ENCODE measurements around the gene ACOX3.

ACOX3 gene

DNA sequence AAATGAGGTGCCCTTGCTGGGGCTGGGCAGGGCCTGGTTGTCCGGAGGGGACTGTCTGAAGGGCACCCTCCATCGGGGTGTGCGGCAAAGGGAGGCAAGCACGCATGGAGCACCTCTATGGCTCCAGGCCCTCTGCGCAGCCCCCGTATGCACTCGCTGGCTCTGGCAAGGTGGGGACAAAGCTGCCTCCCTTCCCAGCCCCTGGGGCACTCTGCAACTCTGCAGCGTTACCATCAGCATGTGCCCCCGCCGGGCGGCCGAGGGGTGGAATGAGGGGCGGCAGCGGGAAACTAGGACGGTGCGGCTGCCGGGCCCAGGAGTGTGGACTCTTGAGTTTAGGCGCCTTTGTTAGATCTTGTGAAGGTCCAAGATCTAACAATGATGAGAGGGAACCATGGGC is 26.5 kb upstream of the ACOX3 start:
- no peak for DNase-seq

GRCh38 chr4:8465615-8466611 is 25.4 kb upstream of the ACOX3 start:
- no peak for DNase-seq

DNA sequence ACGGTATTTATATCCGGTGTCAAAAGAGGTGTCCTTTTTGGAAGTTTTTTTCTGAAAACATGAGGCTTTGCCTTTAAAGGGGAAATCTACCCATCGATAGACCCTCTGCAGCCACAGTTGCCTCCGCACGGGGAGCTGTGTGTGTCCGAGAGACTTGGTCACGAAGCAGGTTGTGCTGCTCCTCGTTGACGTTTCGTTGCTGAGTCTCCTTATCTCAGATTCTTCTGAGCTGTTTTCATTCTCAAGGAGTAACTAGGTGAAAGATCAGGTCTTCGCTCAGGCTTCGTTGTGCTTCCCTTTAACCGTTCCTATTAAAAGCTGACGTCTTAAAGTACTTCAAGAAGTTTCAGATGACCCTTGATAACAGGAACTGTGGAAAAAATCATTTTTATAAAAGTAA is 23.9 kb upstream of the ACOX3 start:
- no peak for DNase-seq

DNA sequence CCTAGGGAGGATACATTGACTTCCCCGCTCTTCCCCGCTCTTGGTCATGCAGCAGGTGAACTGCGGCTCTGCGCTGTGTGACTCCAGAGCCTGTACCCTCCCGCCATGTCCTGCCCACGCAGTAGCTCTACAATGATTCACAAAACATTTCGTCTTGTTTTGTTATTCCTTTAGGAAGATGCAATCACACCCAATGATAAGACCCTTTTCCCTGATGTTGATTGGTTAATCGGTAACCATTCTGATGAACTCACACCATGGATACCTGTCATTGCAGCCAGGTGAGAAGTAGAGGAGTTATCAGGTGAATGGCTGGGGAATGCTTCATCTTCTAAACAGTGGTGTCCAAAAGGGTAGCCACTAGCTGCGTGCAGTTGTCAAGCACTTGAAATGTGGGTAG is 23.3 kb upstream of the ACOX3 start:
- DNase-seq: no peak

- no peak for DNase-seq
Observed at GRCh38 chr4:8461616-8462015, 21.1 kb upstream of the ACOX3 start.

DNA sequence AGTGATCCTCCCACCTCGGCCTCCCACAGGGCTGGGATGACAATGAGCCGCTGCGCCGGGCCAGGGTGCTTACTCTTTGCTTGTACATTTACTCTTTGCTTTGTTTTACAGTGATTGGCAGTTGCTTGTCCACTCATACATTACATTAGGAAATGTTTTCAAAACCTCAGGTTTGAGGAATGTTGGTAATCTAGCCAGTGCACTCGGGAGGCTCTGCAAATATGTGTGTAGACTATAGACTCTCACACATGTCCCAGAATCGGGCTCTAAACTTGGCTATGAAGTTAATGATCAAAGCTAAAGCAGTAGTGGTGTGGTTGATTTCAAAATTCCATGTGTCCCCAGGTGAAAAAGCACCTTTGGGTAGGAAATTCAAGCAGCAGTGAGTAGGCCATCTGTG is 20.6 kb upstream of the ACOX3 start:
- DNase-seq: no peak

- DNase-seq: no peak
Observed at GRCh38 chr4:8459867-8460445, 19.4 kb upstream of the ACOX3 start.

- no peak for DNase-seq
Observed at GRCh38 chr4:8457646-8458252, 17.2 kb upstream of the ACOX3 start.

- DNase-seq: no peak
Observed at GRCh38 chr4:8453957-8454356, 13.4 kb upstream of the ACOX3 start.

DNA sequence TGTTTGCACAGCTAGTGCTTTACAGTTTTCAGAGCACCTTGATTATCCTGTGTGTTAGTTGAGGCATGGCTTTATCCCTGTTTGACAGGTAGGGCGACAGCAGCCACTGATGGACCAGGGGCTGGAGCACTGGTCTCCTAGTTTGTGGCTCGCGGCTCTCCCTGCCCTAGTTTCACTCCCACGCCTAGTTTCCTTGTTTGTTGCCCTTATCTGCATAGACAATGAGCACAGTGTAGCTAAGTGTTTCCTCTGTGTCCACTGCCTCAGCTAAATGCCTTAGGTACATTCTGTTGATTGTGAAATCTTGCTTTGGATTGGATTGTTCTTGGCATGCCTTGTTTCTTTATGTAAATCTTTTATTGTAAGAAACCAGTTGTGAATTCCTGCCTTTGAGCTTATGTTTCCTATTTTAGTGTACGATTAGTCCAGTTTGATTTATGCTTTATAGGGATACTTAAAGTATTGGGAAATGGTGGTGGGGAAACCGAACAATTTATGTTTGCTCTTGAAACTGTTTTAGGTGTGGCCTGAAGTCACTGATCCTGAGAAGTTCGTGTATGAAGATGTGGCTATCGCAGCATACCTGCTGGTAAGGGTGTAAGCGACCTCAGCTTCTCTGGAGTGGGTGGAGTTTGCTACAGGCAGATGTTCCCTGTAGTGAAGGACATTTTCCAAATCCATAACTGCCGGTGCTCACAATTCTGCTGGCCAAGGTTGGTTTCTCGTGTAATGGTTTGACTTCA is 11.1 kb upstream of the ACOX3 start:
- DNase-seq: no peak

DNA sequence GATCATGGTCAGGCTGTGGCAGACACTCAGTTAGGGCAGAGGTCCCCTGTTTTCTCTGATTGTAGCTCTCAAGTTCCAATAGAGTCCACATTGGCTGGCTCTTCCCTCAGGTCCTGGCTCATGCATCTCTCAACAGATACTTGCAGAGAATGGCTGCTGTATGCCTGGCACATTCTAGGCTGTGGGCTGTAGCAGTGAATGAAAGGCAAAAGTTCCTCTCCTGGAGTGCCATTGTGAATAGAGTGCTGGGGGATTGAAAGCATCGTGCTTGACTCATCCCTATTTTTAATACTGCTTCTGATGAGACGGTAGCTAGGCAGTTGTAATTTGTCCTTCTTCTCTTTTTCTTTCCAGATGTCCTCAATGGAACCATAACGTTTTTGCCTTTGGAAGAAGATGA is 5.6 kb upstream of the ACOX3 start:
- no peak for DNase-seq

GRCh38 chr4:8443801-8444200 is 3.3 kb upstream of the ACOX3 start:
- no peak for DNase-seq

- DNase-seq: no peak
Observed at GRCh38 chr4:8442596-8443358, 2.3 kb upstream of the ACOX3 start.

- no peak for DNase-seq
Observed at GRCh38 chr4:8441499-8442091, 1.1 kb upstream of the ACOX3 start.

DNA sequence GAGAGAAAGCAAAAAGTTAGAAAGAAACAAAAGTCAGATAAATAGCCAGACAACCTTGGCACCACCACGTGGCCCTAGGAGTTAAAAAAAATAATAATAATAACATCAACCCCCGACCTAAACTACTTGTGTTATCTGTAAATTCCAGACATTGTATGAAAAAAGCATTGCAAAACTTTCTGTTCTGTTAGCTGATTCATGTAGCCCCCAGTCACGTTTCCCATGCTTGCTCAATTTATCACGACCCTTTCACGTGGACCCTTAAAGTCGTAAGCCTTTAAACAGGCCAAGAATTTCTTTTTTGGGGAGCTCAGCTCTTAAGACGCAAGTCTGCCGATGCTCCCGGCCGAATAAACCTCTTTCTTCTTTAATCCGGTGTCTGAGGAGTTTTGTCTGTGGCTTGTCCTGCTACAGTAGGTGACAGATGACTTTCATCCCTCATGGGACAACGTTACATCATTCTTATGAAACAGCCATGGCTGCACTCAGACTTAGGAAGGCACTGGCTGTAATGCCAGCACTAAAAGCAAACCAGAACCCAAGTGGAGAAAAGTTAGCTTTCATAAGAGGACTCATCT is 520 bp downstream of the ACOX3 start:
- DNase-seq: no peak

- no peak for DNase-seq
Observed at GRCh38 chr4:8439168-8439567, 1.4 kb downstream of the ACOX3 start.

DNA sequence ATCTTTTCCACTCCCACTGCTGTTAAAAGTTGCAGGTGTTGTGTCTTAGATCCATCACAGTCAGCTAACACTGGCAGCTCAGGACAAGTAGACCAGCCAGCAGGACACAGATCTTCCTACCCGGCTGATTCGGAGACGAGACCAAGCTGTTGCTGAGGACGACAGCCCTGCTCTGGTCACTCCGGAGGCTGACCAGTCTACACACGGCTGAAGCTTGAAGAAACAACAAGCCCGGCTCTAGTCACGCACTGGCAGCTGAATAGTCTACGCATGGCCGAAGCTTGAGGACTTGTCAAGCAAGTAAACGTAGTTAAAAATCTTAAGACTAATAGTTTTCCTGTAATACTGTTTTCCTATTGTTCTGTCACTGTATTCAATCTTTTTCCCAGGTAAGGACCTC is 1.8 kb downstream of the ACOX3 start:
- DNase-seq: no peak

GRCh38 chr4:8437281-8437680 is 3.2 kb downstream of the ACOX3 start:
- no peak for DNase-seq

DNA sequence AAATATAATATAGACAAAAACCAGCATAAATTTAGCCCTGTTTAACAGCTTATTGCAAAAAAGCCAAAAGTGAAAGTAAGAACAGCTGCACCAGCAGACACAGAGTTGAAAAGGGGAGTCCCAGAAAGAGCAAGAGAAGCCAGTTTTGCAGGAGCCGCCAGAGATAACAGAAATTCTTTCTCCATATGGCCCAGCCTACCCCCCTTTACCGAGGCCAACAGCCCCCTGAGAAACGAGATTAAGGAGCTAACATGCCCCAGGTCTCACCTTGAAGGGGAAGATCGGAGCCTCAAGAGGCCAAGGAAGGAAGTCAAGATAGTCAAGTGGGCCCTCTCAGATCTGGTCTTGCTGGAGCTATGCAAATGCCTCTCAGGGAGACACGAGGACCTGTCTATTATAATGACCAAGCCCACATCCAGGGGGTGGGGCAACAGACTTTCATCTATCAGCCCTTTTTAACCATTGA is 4.8 kb downstream of the ACOX3 start:
- DNase-seq: peak; percentile 61

- no peak for DNase-seq
Observed at GRCh38 chr4:8434251-8435073, 6.1 kb downstream of the ACOX3 start.

DNA sequence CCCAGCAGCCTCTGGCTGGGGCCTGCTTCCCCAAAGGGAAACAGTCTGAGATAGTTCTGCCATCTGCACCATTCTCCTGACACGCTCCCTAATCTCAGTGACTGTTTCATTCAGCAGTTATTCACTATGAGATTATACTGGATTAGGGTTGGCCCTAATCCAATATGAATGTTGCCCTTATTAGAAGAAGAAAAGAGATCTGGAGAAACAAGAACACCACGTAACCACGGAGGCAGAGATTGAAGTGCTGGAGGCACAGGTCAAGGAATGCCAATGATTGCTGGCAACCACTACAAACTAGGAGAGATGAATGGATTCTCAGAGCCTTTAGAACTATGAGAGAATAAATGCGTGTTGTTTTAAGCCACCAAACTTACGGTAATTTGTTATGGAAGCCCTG is 7.4 kb downstream of the ACOX3 start:
- no peak for DNase-seq
